H1 (cell line): Measurements from ENCODE around the gene GABRE. TPM values are rescaled to one million over a fixed set of nuclear protein-coding genes. Genes with fewer than 3 reads are reported as not detected.

Experiments used
- CTCF ChIA-PET: fragments of 300-600 bp; sonication (Branson Sonifier 250); formaldehyde crosslinking; loops from one replicate; lab custom pipeline; 2021; ENCODE audit not compliant: partially characterized antibody; lab: Charles Lee
- POLR2A ChIA-PET: fragments of 300-600 bp; sonication (Branson Sonifier 250); formaldehyde crosslinking; loops from one replicate; lab custom pipeline; 2021; ENCODE audit warnings: inconsistent platforms; ENCODE audit not compliant: partially characterized antibody; lab: Charles Lee
- DNase-seq, 2 experiments: peaks; one replicate each; pipeline versions ENCODE4 v3.0.0 to v3.0.0-alpha.2; 2010 to 2022; ENCODE audit warnings: low spot score in 2 of 2, low read depth in 1 of 2, mixed read lengths in 1 of 2
- FAIRE-seq: peaks from 2 replicates; lab custom pipeline; 2011; peaks lifted over from hg19 to GRCh38; lab: Jason Lieb, UNC
- H2AFZ ChIP-seq: 2 replicates; pipeline ENCODE4 v1.8.1; 2012; ENCODE audit warnings: low read length, inconsistent platforms
- H2AK5ac ChIP-seq: 2 replicates; pipeline ENCODE4 v1.6.1; 2013; ENCODE audit warnings: low read depth, low read length
- H2BK120ac ChIP-seq: replicated peaks from 2 replicates; pipeline ENCODE3; 2013; ENCODE audit warnings: low read depth, low read length, inconsistent platforms
- H2BK12ac ChIP-seq: 2 replicates; pipeline ENCODE4 v1.6.1; 2013; ENCODE audit warnings: low read depth, low read length
- H2BK15ac ChIP-seq: 2 replicates; pipeline ENCODE4 v1.6.1; 2013; ENCODE audit warnings: low read length
- H2BK20ac ChIP-seq: 2 replicates; pipeline ENCODE4 v1.6.1; 2013; ENCODE audit warnings: low read length
- H2BK5ac ChIP-seq: 2 replicates; pipeline ENCODE4 v1.6.1; 2013; ENCODE audit warnings: low read depth, low read length
- H3K14ac ChIP-seq: 2 replicates; pipeline ENCODE4 v1.6.1; 2013; ENCODE audit warnings: inconsistent platforms; ENCODE audit not compliant: insufficient read length
- H3K18ac ChIP-seq: 2 replicates; pipeline ENCODE4 v1.6.1; 2013; ENCODE audit warnings: low read length; ENCODE audit errors: extremely low read depth
- H3K23ac ChIP-seq: 2 replicates; pipeline ENCODE4 v1.6.1; 2013; ENCODE audit warnings: inconsistent platforms; ENCODE audit not compliant: insufficient read length
- H3K23me2 ChIP-seq: 2 replicates; pipeline ENCODE4 v1.6.1; 2013; ENCODE audit warnings: low read depth, low read length
- H3K27ac ChIP-seq: 2 replicates; pipeline ENCODE4 v1.6.1; 2011; ENCODE audit warnings: low read depth, low read length, inconsistent platforms
- H3K27me3 ChIP-seq, 4 experiments: replicated peaks in 1 of 4; 1 replicate in 1 of 4; 2 replicates in 3 of 4; pipeline versions ENCODE4 v1.6.1 to v1.8.1; 2011 to 2013; ENCODE audit warnings: low read length in 3 of 4, mild to moderate bottlenecking in 3 of 4, inconsistent platforms in 2 of 4, mixed read lengths in 2 of 4, moderate library complexity in 1 of 4; ENCODE audit not compliant: control insufficient read depth in 3 of 4, insufficient read depth in 3 of 4; ENCODE audit errors: extremely low read depth in 1 of 4
- H3K36me3 ChIP-seq, 4 experiments: 2 replicates each; pipeline versions ENCODE4 v1.6.1 to v1.8.1; 2011 to 2013; ENCODE audit warnings: mild to moderate bottlenecking in 4 of 4, low read length in 3 of 4, moderate library complexity in 2 of 4, control low read depth in 1 of 4, inconsistent platforms in 1 of 4; ENCODE audit not compliant: insufficient read depth in 4 of 4, control insufficient read depth in 2 of 4
- H3K4ac ChIP-seq: replicated peaks from 2 replicates; pipeline ENCODE3; 2013; ENCODE audit warnings: low read length, low read depth, mixed read lengths, inconsistent platforms; ENCODE audit not compliant: insufficient read length
- H3K4me1 ChIP-seq, 4 experiments: replicated peaks in 1 of 4; 1 replicate in 1 of 4; 2 replicates in 3 of 4; pipeline versions ENCODE4 v1.6.1 to v1.8.1; 2011 to 2013; ENCODE audit warnings: low read length in 3 of 4, inconsistent platforms in 2 of 4, mixed read lengths in 1 of 4; ENCODE audit not compliant: insufficient read depth in 4 of 4, control insufficient read depth in 3 of 4
- H3K4me2 ChIP-seq, 2 experiments: 2 replicates each; pipeline versions ENCODE4 v1.6.1 to v1.8.1; 2011 to 2013; ENCODE audit warnings: low read depth in 2 of 2, low read length in 2 of 2, control low read depth in 1 of 2, inconsistent platforms in 1 of 2, mild to moderate bottlenecking in 1 of 2; ENCODE audit not compliant: insufficient read depth in 1 of 2
- H3K4me3 ChIP-seq, 4 experiments: fragments of 200-600, 300-600 bp in 1 of 4; sonication (generic), shearing (Covaris generic), sonication (Bioruptor Twin) in 1 of 4; 2 replicates each; pipeline versions ENCODE4 v1.5.1 to v1.8.1; 2011 to 2016; ENCODE audit warnings: low read length in 4 of 4, low read depth in 3 of 4, control low read depth in 2 of 4, inconsistent platforms in 2 of 4, mild to moderate bottlenecking in 2 of 4, mixed read lengths in 1 of 4, moderate library complexity in 1 of 4; ENCODE audit not compliant: insufficient read depth in 2 of 4; ENCODE audit errors: extremely low read depth in 1 of 4
- H3K56ac ChIP-seq: replicated peaks from 2 replicates; pipeline ENCODE3; 2013; ENCODE audit warnings: low read depth, mild to moderate bottlenecking, mixed read lengths, low read length, inconsistent platforms; ENCODE audit not compliant: insufficient read length
- H3K79me1 ChIP-seq: 2 replicates; pipeline ENCODE4 v1.6.1; 2013; ENCODE audit warnings: low read depth, low read length, control low read depth
- H3K79me2 ChIP-seq, 2 experiments: 2 replicates each; pipeline versions ENCODE4 v1.6.1 to v1.8.1; 2012 to 2013; ENCODE audit warnings: low read length in 2 of 2, mild to moderate bottlenecking in 2 of 2, inconsistent platforms in 1 of 2; ENCODE audit not compliant: insufficient read depth in 2 of 2, control insufficient read depth in 1 of 2
- H3K9ac ChIP-seq, 4 experiments: replicated peaks in 1 of 4; 1 replicate in 1 of 4; 2 replicates in 3 of 4; pipeline versions ENCODE4 v1.6.1 to v1.8.1; 2011 to 2013; ENCODE audit warnings: low read depth in 3 of 4, low read length in 3 of 4, control low read depth in 2 of 4, mild to moderate bottlenecking in 2 of 4, moderate library complexity in 2 of 4, inconsistent platforms in 1 of 4; ENCODE audit errors: extremely low read depth in 1 of 4
- H3K9me3 ChIP-seq, 2 experiments: 2 replicates each; pipeline versions ENCODE4 v1.6.1 to v1.8.1; 2012 to 2013; ENCODE audit warnings: mild to moderate bottlenecking in 2 of 2, moderate library complexity in 2 of 2, control low read depth in 1 of 2, inconsistent platforms in 1 of 2, low read depth in 1 of 2, low read length in 1 of 2, mixed read lengths in 1 of 2; ENCODE audit not compliant: insufficient read depth in 2 of 2
- H4K20me1 ChIP-seq, 2 experiments: replicated peaks in 1 of 2; 2 replicates each; pipeline versions ENCODE3 to v1.8.1; 2011 to 2013; ENCODE audit warnings: inconsistent platforms in 2 of 2, low read length in 2 of 2, mild to moderate bottlenecking in 1 of 2; ENCODE audit not compliant: insufficient read depth in 2 of 2, control insufficient read depth in 1 of 2
- H4K5ac ChIP-seq: 2 replicates; pipeline ENCODE4 v1.6.1; 2013; ENCODE audit warnings: low read length, low read depth, mixed read lengths, inconsistent platforms; ENCODE audit not compliant: insufficient read length
- H4K8ac ChIP-seq: 2 replicates; pipeline ENCODE4 v1.8.0; 2013; ENCODE audit warnings: mild to moderate bottlenecking, moderate library complexity, low read length, inconsistent platforms; ENCODE audit not compliant: insufficient read depth; ENCODE audit errors: extremely low read depth
- H4K91ac ChIP-seq: replicated peaks from 2 replicates; pipeline ENCODE3; 2013; ENCODE audit warnings: low read length, mixed read lengths, inconsistent platforms; ENCODE audit not compliant: insufficient read length
- BACH1 ChIP-seq: IDR thresholded peaks from 2 replicates; pipeline ENCODE4 v1.6.1; 2012; ENCODE audit warnings: low read length, improper control_type of control experiment
- BCL11A ChIP-seq, 2 experiments: IDR thresholded peaks; one replicate each; pipeline ENCODE4 v1.6.1; 2011; ENCODE audit warnings: low read depth in 2 of 2, low read length in 2 of 2, mild to moderate bottlenecking in 2 of 2
- CEBPB ChIP-seq: IDR thresholded peaks from 2 replicates; pipeline ENCODE4 v1.6.1; 2012; ENCODE audit warnings: low read depth, low read length
- EP300 ChIP-seq, 2 experiments: IDR thresholded peaks; 1 replicate in 1 of 2; 2 replicates in 1 of 2; pipeline ENCODE4 v1.6.1; 2011 to 2012; ENCODE audit warnings: low read depth in 2 of 2, low read length in 2 of 2, mild to moderate bottlenecking in 2 of 2, borderline replicate concordance in 1 of 2, inconsistent platforms in 1 of 2, moderate library complexity in 1 of 2
- EZH2 ChIP-seq: fragments of 200-600 bp; sonication (generic); IDR thresholded peaks from 2 replicates; pipeline ENCODE4 v1.7.1; 2012; ENCODE audit warnings: low read depth, mild to moderate bottlenecking, moderate library complexity, low read length, inconsistent platforms; ENCODE audit not compliant: severe bottlenecking
- GABPA ChIP-seq: IDR thresholded peaks from 2 replicates; pipeline ENCODE4 v1.6.1; 2011; ENCODE audit warnings: mild to moderate bottlenecking, low read length, moderate library complexity, borderline replicate concordance; ENCODE audit not compliant: insufficient read depth
- HDAC2 ChIP-seq, 2 experiments: fragments of 300-600 bp in 1 of 2; sonication (generic) in 1 of 2; IDR thresholded peaks; 2 replicates each; pipeline ENCODE4 v1.6.1; 2011 to 2012; ENCODE audit warnings: low read depth in 2 of 2, low read length in 2 of 2, mild to moderate bottlenecking in 2 of 2, moderate library complexity in 2 of 2, borderline replicate concordance in 1 of 2, inconsistent platforms in 1 of 2
- JUND ChIP-seq: IDR thresholded peaks from 2 replicates; pipeline ENCODE4 v1.6.1; 2011; ENCODE audit warnings: mild to moderate bottlenecking, improper control_type of control experiment, low read length
- PHF8 ChIP-seq: fragments of 200-600 bp; sonication (generic); conservative IDR thresholded peaks from 2 replicates; pipeline ENCODE4 v1.7.1; 2012; ENCODE audit warnings: low read depth, mild to moderate bottlenecking, inconsistent platforms, low read length, moderate library complexity
- RAD21 ChIP-seq, 2 experiments: IDR thresholded peaks in 1 of 2; conservative IDR thresholded peaks in 1 of 2; 2 replicates each; pipeline ENCODE4 v1.6.1; 2011; ENCODE audit warnings: low read depth in 2 of 2, low read length in 2 of 2, improper control_type of control experiment in 1 of 2, inconsistent platforms in 1 of 2, mild to moderate bottlenecking in 1 of 2, moderate library complexity in 1 of 2
- SP4 ChIP-seq: IDR thresholded peaks from 2 replicates; pipeline ENCODE4 v1.6.1; 2012; ENCODE audit warnings: low read length, inconsistent platforms
- WGBS, 2 experiments: shearing (Covaris generic) in 1 of 2; methylation state at CpG; one replicate each; pipeline versions ENCODE4 v1.1.6 to v1.1.7; 2013 to 2015; ENCODE audit warnings: low lambda C conversion rate in 2 of 2, mixed read lengths in 2 of 2, inconsistent platforms in 1 of 2, low coverage in 1 of 2, missing lambda C conversion rate in 1 of 2; ENCODE audit not compliant: insufficient replicate concordance in 2 of 2, insufficient coverage in 1 of 2, insufficient read length in 1 of 2; ENCODE audit errors: extremely low coverage in 1 of 2, missing lambda C conversion rate in 1 of 2; 5-methylcytosine and 5-hydroxymethylcytosine counted together
- polyA plus RNA-seq, 7 experiments: library from polyadenylated mRNA; depleted of rRNA in 3 of 7; stranded (reverse) in 5 of 7; unstranded in 2 of 7; fragments of >200 nt in 5 of 7; fragments of 200-250 nt in 2 of 7; gene quantifications; 1 replicate in 5 of 7; 2 replicates in 1 of 7; 4 replicates in 1 of 7; pipeline versions ENCODE4 v1.2.1 to v1.2.3, GENCODE V29; 2011 to 2013; ENCODE audit warnings: missing spikeins in 2 of 7, mixed read lengths in 2 of 7
- total RNA-seq: library from RNA; stranded (reverse); fragmentation: NEBNext Ultra II Directional; extraction: Animal tissue kit (Norgen Biotek cat#: 25700); gene quantifications from 2 replicates; pipeline ENCODE4 v1.2.1, GENCODE V29; 2021
- TF ChIP-seq, protein P1 (sequence below): IDR thresholded peaks from 2 replicates; pipeline ENCODE4 v1.6.1; 2011; ENCODE audit warnings: low read depth, mild to moderate bottlenecking, low read length; ENCODE audit not compliant: insufficient read depth

GABRE gene
- total and polyA plus RNA-seq, 2 of the 8 experiments (the other 6 are each of a cell fraction or from before 2014, with no cell fraction given), result 5.5 to 7.0 TPM

DNA sequence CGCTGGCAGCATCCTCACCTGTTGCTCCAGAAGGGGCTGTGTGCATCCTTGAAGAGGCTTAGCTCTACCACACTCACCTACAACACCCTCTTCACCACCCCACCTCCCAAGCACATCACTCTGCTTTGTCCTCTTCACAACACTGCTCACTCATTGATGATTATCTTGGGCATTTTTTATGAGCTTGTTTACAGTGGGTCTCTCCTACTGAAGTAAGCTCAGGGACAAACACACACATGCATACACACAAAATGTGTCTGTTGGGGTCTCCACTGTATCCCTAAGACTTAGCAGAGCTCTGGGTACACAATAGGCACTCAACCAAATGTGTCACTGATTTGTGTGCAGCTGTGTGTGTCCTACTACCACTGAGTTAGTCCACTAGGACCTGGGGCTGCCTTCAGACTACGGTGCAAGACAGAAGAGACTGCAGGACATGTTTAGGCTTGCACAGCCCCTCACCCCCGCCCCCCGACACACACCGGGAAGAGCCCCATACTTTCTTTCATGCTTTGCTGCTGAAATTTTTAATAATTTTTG, 1.3 kb upstream of the GABRE start:
- Histone ChIP-seq H3K14ac (no peak overlapping the region), H3K4me2 (no peak overlapping the region), H3K27ac (no peak overlapping the region), H3K23ac (no peak overlapping the region), H4K91ac (no peak overlapping the region), H2BK20ac (no peak overlapping the region), H4K8ac (no peak overlapping the region), H3K18ac (no peak overlapping the region), H4K20me1 (no peaks in the 10 kb centered on the region), H3K79me1 (no peaks in the 10 kb centered on the region), H2AFZ (no peak overlapping the region), H3K27me3 (peaks cover 3 to 27% (median 9%) of the 10 kb centered on the region in 4 experiments; a peak in 6 of 7 replicates), H3K79me2 (no peaks in the 10 kb centered on the region), H3K9me3 (no peaks in the 10 kb centered on the region), H3K4me1 (peaks cover 0 to 8% (median 2%) of the 10 kb centered on the region in 4 experiments; a peak in 2 of 7 replicates), H2BK5ac (no peak overlapping the region), H3K4me3 (no peak overlapping the region), H3K4ac (no peak overlapping the region), H2BK120ac (no peak overlapping the region), H2BK15ac (no peak overlapping the region), H2BK12ac (no peak overlapping the region), H2AK5ac (no peak overlapping the region), H3K23me2 (no peaks in the 10 kb centered on the region), H3K9ac (no peak overlapping the region), H3K36me3 (no peaks in the 10 kb centered on the region), H3K56ac (no peak overlapping the region), H4K5ac (no peak overlapping the region)
- DNase-seq, result no peak
- ChIA-PET CTCF (interaction anchor here (1.4 to 3.1 kb wide), 3 partner anchors 11 to 224 kb away, joined by 4 to 9 read pairs (median 6); no protein-coding TSS in a partner anchor), POLR2A (no interaction called here)
- WGBS, 2 experiments, result no CpG with 5 or more reads among the region's 5 CpGs
- FAIRE-seq, result no peak
- TF ChIP-seq GABPA (no peak), RAD21 (IDR thresholded peaks at IDR 0.05 in 1 of 2, conservative IDR thresholded peaks at IDR 0.05 in 1 of 2; ENCODE audit: low read depth in 2 of 2, low read length in 2 of 2) (no peak), BCL11A (IDR thresholded peaks at IDR 0.05; ENCODE audit: low read depth in 2 of 2, low read length in 2 of 2) (no peak), HDAC2 (IDR thresholded peaks at IDR 0.05; ENCODE audit: borderline replicate concordance in 1 of 2, low read depth in 2 of 2, low read length in 2 of 2) (no peak), EP300 (IDR thresholded peaks at IDR 0.05; ENCODE audit: borderline replicate concordance in 1 of 2, low read depth in 2 of 2, low read length in 2 of 2) (no peak), EZH2 (no peak), PHF8 (no peak), SP4 (no peak), BACH1 (no peak), CEBPB (no peak), JUND (no peak)
- TF ChIP-seq, protein P1, sequence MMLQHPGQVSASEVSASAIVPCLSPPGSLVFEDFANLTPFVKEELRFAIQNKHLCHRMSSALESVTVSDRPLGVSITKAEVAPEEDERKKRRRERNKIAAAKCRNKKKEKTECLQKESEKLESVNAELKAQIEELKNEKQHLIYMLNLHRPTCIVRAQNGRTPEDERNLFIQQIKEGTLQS, result no peak
